ENCODE data around the gene ZNF862.
A peak's percentile ranks its signal among the peaks of the same experiment; 100 is the strongest.

ZNF862 gene

GRCh38 chr7:149845257-149845980 lies 7.2 kb downstream of the ZNF862 start:
- no peak for DNase-seq (ENCODE audit: low spot score)

- no peak for DNase-seq (ENCODE audit: low spot score)
Observed at GRCh38 chr7:149846021-149846420, 7.8 kb downstream of the ZNF862 start.

GRCh38 chr7:149846436-149847046 lies 8.4 kb downstream of the ZNF862 start:
- DNase-seq (ENCODE audit: low spot score) = peak; percentile 38

GRCh38 chr7:149849174-149849573 lies 11.0 kb downstream of the ZNF862 start:
- DNase-seq (ENCODE audit: low spot score) = no peak

GRCh38 chr7:149850007-149850594 lies 11.9 kb downstream of the ZNF862 start:
- no peak for DNase-seq (ENCODE audit: low spot score)

- DNase-seq (ENCODE audit: low spot score) = no peak
Observed at GRCh38 chr7:149850716-149851115, 12.5 kb downstream of the ZNF862 start.

GRCh38 chr7:149851449-149851848 lies 13.3 kb downstream of the ZNF862 start:
- no peak for DNase-seq (ENCODE audit: low spot score)

- no peak for DNase-seq (ENCODE audit: low spot score)
Observed at GRCh38 chr7:149853157-149853556, 15.0 kb downstream of the ZNF862 start.

GRCh38 chr7:149854611-149855360 lies 16.6 kb downstream of the ZNF862 start:
- DNase-seq (ENCODE audit: low spot score) = no peak

GRCh38 chr7:149855361-149856305 lies 17.5 kb downstream of the ZNF862 start:
- no peak for DNase-seq (ENCODE audit: low spot score)

- no peak for DNase-seq (ENCODE audit: low spot score)
Observed at GRCh38 chr7:149856583-149856982, 18.4 kb downstream of the ZNF862 start.

GRCh38 chr7:149859369-149859768 lies 21.2 kb downstream of the ZNF862 start:
- DNase-seq (ENCODE audit: low spot score) = no peak

- no peak for DNase-seq (ENCODE audit: low spot score)
Observed at GRCh38 chr7:149859876-149860275, 21.7 kb downstream of the ZNF862 start.

- DNase-seq (ENCODE audit: low spot score) = no peak
Observed at GRCh38 chr7:149860821-149861727, 22.9 kb downstream of the ZNF862 start.

GRCh38 chr7:149861728-149862045 lies 23.5 kb downstream of the ZNF862 start:
- DNase-seq (ENCODE audit: low spot score) = no peak

GRCh38 chr7:149862156-149862555 lies 24.0 kb downstream of the ZNF862 start:
- no peak for DNase-seq (ENCODE audit: low spot score)

GRCh38 chr7:149863500-149863899 lies 25.3 kb downstream of the ZNF862 start:
- no peak for DNase-seq (ENCODE audit: low spot score)

GRCh38 chr7:149864023-149864422 lies 25.8 kb downstream of the ZNF862 start:
- DNase-seq (ENCODE audit: low spot score) = no peak

- DNase-seq (ENCODE audit: low spot score) = no peak
Observed at GRCh38 chr7:149864751-149865150, 26.6 kb downstream of the ZNF862 start.

- DNase-seq (ENCODE audit: low spot score) = no peak
Observed at GRCh38 chr7:149865437-149865836, 27.3 kb downstream of the ZNF862 start.

Data from germinal center (tissue), 1 donor.